PC-9 (cell line): Measurements from ENCODE around the gene ZNF467. TPM values are rescaled to one million over a fixed set of nuclear protein-coding genes. Genes with fewer than 3 reads are reported as not detected.

Source experiments
- BruUV-seq: library from RNA; stranded (reverse); fragments of 400-500 nt; replicated peaks from 2 replicates; lab custom pipeline; 2021; lab: Mats Ljungman, UMichigan
- CTCF ChIA-PET: fragments of 300-600 bp; sonication (Branson Sonifier 250); formaldehyde crosslinking; loops from one replicate; lab custom pipeline; 2022; ENCODE audit warnings: antibody characterized with exemption; lab: Charles Lee
- POLR2A ChIA-PET: fragments of 300-600 bp; sonication (Branson Sonifier 250); formaldehyde crosslinking; loops from one replicate; lab custom pipeline; 2022; ENCODE audit warnings: antibody characterized with exemption; ENCODE audit not compliant: unreplicated experiment; lab: Charles Lee
- DNase-seq, 2 experiments: peaks; one replicate each; pipeline versions ENCODE4 v3.0.0 to v3.0.0-alpha.2; 2015 to 2022; ENCODE audit warnings: mixed read lengths in 1 of 2
- H2AFZ ChIP-seq: fragments of 200-600 bp; sonication (generic); 2 replicates; pipeline ENCODE4 v1.8.1; 2017; ENCODE audit warnings: antibody characterized with exemption
- H3F3A ChIP-seq: fragments of 200-600 bp; sonication (generic); 2 replicates; pipeline ENCODE4 v1.8.1; 2017; ENCODE audit warnings: antibody characterized with exemption, mild to moderate bottlenecking, low read depth; ENCODE audit not compliant: insufficient read depth
- H3K27ac ChIP-seq: fragments of 200-600 bp; sonication (generic); 2 replicates; pipeline ENCODE4 v1.6.1; 2016; ENCODE audit warnings: mixed run types
- H3K27me3 ChIP-seq: fragments of 200-600 bp; sonication (generic); 2 replicates; pipeline ENCODE4 v1.6.1; 2016; ENCODE audit warnings: low read depth, mixed run types; ENCODE audit not compliant: insufficient read depth
- H3K36me3 ChIP-seq: fragments of 200-600 bp; sonication (generic); 2 replicates; pipeline ENCODE4 v1.6.1; 2016; ENCODE audit warnings: low read depth, mixed run types
- H3K4me1 ChIP-seq: fragments of 200-600 bp; sonication (generic); replicated peaks from 2 replicates; pipeline ENCODE4 v1.6.1; 2016; ENCODE audit warnings: mixed run types; ENCODE audit not compliant: insufficient read depth
- H3K4me2 ChIP-seq: fragments of 200-600 bp; sonication (generic); 2 replicates; pipeline ENCODE4 v1.6.1; 2017; ENCODE audit warnings: mixed run types
- H3K4me3 ChIP-seq: fragments of 200-600 bp; sonication (generic); 2 replicates; pipeline ENCODE4 v1.6.1; 2016; ENCODE audit warnings: mixed run types
- H3K79me2 ChIP-seq: fragments of 200-600 bp; sonication (generic); 2 replicates; pipeline ENCODE4 v1.6.1; 2017; ENCODE audit warnings: low read depth, mixed run types
- H3K9me2 ChIP-seq: fragments of 200-600 bp; sonication (generic); 2 replicates; pipeline ENCODE4 v1.8.1; 2017; ENCODE audit warnings: mild to moderate bottlenecking; ENCODE audit not compliant: insufficient read depth
- H3K9me3 ChIP-seq: fragments of 200-600 bp; sonication (generic); 2 replicates; pipeline ENCODE4 v1.8.1; 2016; ENCODE audit warnings: low read depth; ENCODE audit not compliant: insufficient read depth
- H4K20me1 ChIP-seq: fragments of 200-600 bp; sonication (generic); 2 replicates; pipeline ENCODE4 v1.8.1; 2017; ENCODE audit not compliant: insufficient read depth
- EZH2 ChIP-seq: fragments of 200-600 bp; sonication (generic); IDR thresholded peaks from 2 replicates; pipeline ENCODE4 v1.8.0; 2017; ENCODE audit warnings: antibody characterized with exemption, low read depth
- intact Hi-C: fragments of 100-400 bp; cut with micrococcal nuclease; formaldehyde crosslinking; loops from one replicate; pipeline ENCODE4 v1.10.0; 2022; ENCODE audit not compliant: unreplicated experiment
- total RNA-seq: library from RNA; stranded (reverse); gene quantifications from 2 replicates; pipeline ENCODE4 v1.2.3, GENCODE V29; 2021
- TF ChIP-seq, protein P1 (sequence below): fragments of 200-600 bp; sonication (generic); conservative IDR thresholded peaks from 2 replicates; pipeline ENCODE4 v1.6.1; 2017; ENCODE audit warnings: mixed run types, antibody characterized with exemption, mild to moderate bottlenecking, moderate library complexity

ZNF467 gene
- total RNA-seq, 1 experiment from 2014 or later = 6.6 TPM

DNA sequence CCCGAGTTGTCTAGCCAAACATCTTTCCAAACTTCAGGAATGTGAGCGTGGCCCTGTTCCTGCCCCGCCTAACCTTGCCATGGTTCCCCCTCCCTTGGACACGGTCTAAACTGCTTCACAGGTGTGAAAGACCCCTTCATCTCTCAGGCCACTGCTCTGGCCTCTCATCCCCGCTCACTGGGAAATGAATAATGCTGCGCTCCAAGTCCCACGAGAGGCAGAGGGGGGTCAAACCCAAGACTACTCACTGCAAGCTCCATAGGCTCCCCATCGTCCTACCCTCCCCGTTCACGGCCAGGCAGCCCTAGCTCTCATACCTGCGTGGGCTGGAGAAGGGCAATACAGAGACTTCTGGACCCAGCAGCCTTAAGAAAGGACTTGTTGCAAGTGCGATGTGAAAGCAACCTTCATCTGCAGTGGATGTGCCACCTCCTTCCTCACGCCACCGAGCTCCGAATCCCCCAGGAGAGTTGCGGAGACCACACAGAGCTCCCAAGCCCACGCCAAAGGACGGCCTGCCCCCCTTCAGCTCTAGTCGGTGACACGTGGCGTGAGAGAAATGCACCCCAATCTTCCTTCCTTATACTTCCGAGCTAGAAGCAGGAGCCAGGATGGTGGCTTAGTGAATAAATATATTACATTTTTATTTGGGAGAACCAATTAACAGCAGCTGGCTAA, 9.7 kb downstream of the ZNF467 start:
- no peaks in the 10 kb centered on the region for H3F3A ChIP-seq
- H3K27ac ChIP-seq = no peak overlapping the region
- H3K4me1 ChIP-seq = no peaks in the 10 kb centered on the region
- H3K27me3 ChIP-seq = peaks cover 19% of the 10 kb centered on the region; the same call in 1 of the 2 replicates
- no peaks in the 10 kb centered on the region for H4K20me1 ChIP-seq
- H3K36me3 ChIP-seq = no peaks in the 10 kb centered on the region
- no peak overlapping the region for H3K4me3 ChIP-seq
- no peak overlapping the region for H2AFZ ChIP-seq
- no peaks in the 10 kb centered on the region for H3K9me2 ChIP-seq
- DNase-seq = no peak
- no peak for TF ChIP-seq EZH2
- TF ChIP-seq, protein P1, sequence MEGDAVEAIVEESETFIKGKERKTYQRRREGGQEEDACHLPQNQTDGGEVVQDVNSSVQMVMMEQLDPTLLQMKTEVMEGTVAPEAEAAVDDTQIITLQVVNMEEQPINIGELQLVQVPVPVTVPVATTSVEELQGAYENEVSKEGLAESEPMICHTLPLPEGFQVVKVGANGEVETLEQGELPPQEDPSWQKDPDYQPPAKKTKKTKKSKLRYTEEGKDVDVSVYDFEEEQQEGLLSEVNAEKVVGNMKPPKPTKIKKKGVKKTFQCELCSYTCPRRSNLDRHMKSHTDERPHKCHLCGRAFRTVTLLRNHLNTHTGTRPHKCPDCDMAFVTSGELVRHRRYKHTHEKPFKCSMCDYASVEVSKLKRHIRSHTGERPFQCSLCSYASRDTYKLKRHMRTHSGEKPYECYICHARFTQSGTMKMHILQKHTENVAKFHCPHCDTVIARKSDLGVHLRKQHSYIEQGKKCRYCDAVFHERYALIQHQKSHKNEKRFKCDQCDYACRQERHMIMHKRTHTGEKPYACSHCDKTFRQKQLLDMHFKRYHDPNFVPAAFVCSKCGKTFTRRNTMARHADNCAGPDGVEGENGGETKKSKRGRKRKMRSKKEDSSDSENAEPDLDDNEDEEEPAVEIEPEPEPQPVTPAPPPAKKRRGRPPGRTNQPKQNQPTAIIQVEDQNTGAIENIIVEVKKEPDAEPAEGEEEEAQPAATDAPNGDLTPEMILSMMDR = no peak
- no peaks in the 10 kb centered on the region for H3K9me3 ChIP-seq
- no peaks in the 10 kb centered on the region for H3K79me2 ChIP-seq
- intact Hi-C loops = no loop called here
- CTCF ChIA-PET = interaction anchor here (1.1 kb wide), 1 partner anchor 11 kb away, joined by 3 read pairs; no protein-coding TSS in a partner anchor
- BruUV-seq = no TSS peak
- POLR2A ChIA-PET = interaction anchor here (0.7 kb wide), 1 partner anchor 36 kb away, joined by 3 read pairs; no protein-coding TSS in a partner anchor
- H3K4me2 ChIP-seq = no peak overlapping the region

DNA sequence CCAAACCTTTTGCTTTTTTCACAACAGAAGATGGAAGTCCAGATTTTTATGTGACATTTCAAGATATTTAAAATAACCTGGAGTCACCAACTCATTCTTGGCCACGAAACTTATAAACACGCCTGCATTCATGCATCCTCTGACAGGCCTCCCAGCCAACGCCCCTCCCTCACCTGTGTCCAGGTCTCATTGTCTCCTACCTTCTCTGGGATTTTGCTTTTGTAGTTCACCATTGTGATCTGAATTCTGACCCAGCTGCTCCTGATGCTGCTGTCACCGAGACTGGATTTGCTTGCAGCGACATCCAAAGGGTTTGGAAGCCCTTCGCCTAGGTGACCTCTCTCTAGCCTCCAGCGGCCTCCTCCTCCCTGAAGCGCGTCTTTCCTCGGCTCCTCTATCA, 10.8 kb downstream of the ZNF467 start:
- no peaks in the 10 kb centered on the region for H3K4me1 ChIP-seq
- H2AFZ ChIP-seq = no peak overlapping the region
- no peak overlapping the region for H3K27ac ChIP-seq
- BruUV-seq = no TSS peak
- H3K9me3 ChIP-seq = no peaks in the 10 kb centered on the region
- TF ChIP-seq, protein P1 = no peak
- TF ChIP-seq EZH2 = no peak
- intact Hi-C loops = no loop called here
- H3K36me3 ChIP-seq = no peaks in the 10 kb centered on the region
- DNase-seq = no peak
- no peak overlapping the region for H3K4me3 ChIP-seq
- H3K4me2 ChIP-seq = no peak overlapping the region
- H3K27me3 ChIP-seq = peaks cover 19% of the 10 kb centered on the region; the same call in 1 of the 2 replicates
- no peaks in the 10 kb centered on the region for H3K9me2 ChIP-seq
- H4K20me1 ChIP-seq = no peaks in the 10 kb centered on the region
- POLR2A ChIA-PET = no interaction called here
- CTCF ChIA-PET = no interaction called here
- no peaks in the 10 kb centered on the region for H3F3A ChIP-seq
- no peaks in the 10 kb centered on the region for H3K79me2 ChIP-seq

DNA sequence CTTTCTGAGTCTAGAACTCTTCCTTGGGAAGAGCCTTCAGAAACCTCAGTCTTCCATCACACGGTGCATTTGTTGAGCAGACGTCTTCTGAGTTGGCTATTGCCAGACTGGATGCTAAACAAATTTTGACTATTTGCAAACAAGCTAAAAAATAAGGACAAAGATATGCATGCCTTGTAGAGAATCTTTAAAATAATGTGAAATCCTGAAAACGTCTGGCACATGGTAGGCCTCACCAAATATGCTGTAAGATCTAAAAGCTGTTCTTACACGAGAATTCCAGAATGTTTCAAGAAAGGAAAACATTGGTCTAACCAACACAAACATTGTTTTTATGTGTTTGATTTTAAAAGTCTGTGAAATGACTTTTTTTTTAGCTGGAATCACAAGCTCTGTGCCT, 11.3 kb downstream of the ZNF467 start:
- TF ChIP-seq, protein P1 = no peak
- POLR2A ChIA-PET = no interaction called here

More for the DNA sequence above, 11.3 kb downstream of the ZNF467 start:
- Histone ChIP-seq H2AFZ (no peak overlapping the region), H3K4me3 (no peak overlapping the region), H3K9me2 (no peaks in the 10 kb centered on the region), H3K36me3 (no peaks in the 10 kb centered on the region), H4K20me1 (no peaks in the 10 kb centered on the region), H3K9me3 (no peaks in the 10 kb centered on the region), H3K4me1 (no peaks in the 10 kb centered on the region), H3K27ac (no peak overlapping the region), H3K27me3 (peaks cover 19% of the 10 kb centered on the region; the same call in 1 of the 2 replicates), H3K79me2 (no peaks in the 10 kb centered on the region), H3F3A (no peaks in the 10 kb centered on the region), H3K4me2 (no peak overlapping the region)
- CTCF ChIA-PET = no interaction called here
- no peak for DNase-seq
- intact Hi-C loops = no loop called here
- BruUV-seq = no TSS peak
